ENCODE data around the gene CNR2.
"Not testable (repeated sequence)": the region's sequence is repeated elsewhere in the genome, so short reads cannot be mapped to it uniquely, and the experiment has no call there.

CNR2 gene

DNA sequence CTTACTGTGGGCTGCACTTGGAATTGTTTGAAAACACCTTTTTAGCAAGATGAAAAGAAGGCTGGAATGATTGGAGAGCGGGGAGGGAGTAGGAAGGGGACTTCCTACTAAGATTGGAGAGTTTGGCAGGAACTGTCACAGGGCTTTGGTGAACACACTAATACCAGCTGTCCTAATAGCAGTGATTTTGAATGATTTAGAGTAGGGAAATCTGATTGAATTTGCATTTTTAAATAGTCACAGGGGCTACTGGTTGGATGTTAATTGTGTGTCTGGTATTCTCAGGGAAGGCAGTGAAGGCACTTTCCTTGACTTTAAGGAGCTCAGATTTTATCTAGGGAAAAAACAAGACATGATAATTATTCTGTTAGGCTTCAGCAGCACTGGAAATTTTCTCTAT is 85.4 kb downstream of the CNR2 start:
- no peak for DNase-seq

DNA sequence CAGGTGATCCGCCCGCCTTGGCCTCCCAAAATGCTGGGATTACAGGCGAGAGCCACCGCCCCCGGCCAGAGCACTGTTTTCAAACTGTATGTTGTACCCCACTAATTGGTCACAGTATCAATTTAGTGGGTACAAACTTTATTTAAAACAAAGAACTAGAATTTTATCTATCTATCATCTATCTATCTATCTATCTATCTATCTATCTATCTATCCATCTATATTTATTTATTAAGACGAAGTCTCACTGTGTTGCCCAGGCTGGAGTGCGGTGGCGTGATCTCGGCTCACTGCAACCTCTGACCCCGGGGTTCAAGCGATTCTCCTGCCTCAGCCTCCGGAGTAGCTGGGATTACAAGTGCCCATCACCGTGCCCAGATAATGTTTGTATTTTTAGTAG is 86.6 kb downstream of the CNR2 start:
- not testable (repeated sequence) for DNase-seq

DNA sequence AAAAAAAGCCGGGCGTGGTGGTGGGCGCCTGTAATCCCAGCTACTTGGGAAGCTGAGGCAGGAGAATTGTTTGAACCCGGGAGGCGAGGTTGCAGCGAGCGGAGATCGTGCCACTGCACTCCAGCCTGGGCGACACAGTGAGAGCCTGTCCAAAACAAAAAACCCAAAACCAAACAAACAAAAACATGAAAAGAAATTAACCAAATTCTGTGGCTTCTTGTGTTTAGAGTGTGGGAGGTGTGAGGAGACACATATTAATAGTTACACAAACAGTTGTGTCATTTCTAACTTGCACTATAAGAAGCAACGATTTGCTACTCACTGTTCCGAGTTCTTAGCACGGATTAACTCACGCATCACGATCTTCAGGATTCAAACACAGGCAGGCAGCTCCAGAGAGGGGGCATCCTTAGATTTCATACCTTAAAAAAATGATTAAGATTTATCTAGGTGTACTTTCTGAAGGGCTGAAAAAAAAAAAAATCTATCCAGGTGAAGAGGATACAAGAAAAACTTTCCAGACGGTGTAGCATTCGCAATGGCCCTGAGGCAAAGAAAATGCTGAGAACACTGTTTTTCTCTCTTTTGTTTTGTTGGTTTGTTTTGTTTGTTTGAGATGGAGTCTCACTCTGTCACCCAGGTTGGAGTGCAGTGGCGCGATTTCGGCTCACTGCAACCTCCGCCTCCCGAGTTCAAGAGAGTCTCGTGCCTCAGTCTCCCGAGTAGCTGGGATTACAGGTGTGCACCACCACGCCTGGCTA is 87.2 kb downstream of the CNR2 start:
- peak; percentile 24 for DNase-seq

DNA sequence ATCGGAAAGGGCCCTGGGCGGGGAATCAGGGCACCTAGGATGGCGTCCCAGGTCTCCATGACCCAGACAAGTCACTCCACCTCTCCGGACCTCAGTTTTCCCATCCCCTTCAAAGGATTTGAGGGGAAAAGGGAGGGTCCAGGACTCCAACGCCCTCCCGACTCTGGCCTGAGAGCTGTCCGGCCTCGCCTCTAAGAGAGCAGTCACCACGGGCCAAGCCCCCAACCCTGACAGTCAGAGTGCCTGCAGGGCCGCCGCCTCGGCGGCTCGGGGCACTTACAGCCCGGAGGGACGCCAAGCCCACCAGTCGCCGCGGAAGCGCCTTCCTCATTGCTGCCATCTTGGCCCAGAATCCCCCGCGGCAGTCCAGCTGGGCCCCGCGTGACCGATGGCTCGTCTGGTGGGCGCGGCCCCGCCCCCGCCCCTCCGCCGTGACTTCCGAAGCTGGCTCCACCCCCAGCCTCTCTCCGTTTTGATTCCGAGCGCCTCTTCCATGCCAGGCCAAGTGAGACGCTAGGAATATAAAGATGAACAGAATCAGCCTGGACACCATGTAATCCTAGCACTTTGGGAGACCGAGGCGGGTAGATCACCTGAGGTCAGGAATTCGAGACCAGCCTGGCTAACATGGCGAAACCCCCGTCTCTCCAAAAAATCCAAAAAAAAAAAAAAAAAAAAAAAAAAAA is 87.9 kb downstream of the CNR2 start, which contains the start of gene HMGCL:
TSS of gene HMGCL (minus strand) at position 354 of the 686 bp plus-strand sequence. CDS start at position 340, 14 bp downstream.
- DNase-seq: peak; percentile 89

DNA sequence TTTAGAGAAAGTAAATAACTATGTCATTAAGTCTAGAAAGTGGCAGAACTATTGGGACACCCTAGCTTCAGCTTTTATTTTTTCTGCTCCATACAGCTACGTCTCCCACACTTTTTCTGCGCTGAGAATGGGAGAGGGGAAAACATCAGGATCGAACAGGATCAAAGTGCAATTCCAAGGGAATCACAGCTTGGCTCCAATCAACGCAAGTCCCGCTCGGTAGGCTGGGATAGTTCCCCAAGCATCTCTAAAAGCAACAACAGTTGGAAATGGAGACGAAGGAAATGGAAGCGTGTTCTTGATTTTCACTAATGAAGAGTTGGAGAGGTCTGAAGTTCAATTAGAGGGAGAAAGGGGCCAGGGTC is 88.5 kb downstream of the CNR2 start:
- no peak for DNase-seq

DNA sequence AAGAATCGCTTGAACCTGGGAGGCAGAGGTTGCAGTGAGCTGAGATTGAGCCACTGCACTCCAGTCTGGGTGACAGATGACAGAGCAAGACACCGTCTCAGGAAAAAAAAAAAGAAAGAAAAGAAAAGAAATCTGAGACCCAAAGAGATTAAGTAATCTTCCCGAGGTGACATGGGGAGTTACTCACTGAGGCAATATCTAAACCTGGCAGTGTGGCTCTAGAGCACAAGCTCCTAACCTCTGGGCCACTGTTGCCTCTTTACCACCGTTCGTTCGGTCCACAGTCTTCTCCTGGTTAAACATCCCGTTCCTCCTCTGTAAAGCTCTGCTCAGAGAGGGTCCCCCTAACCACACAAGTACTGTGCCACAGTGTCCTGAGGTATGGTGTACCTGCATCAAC is 89.4 kb downstream of the CNR2 start:
- no peak for DNase-seq
